T follicular helper cell (primary cell): ENCODE data around the gene CRYGC.

ENCODE experiments used
- DNase-seq: peaks from one replicate; pipeline ENCODE4 v3.0.0-alpha.2; 2020; ENCODE audit warnings: low read depth

CRYGC gene

DNA sequence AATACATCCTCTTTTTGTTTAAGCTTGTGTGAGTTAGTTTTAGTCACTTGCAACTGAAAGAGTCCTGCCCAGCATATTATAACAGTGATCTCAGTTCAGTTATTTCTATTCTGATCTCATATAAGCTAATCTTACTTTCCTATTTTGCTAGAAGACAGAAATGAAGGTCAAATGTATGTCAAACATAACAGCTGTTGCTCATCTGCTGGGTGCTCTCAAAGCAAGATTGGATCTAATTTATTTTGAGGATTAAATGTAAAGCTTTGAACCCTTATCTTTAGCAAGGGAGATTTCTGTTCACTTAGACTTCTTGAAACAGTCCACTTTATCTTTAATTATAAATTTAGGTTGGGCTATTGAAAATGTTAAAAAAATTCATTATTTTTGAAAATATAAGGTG, 36.5 kb downstream of the CRYGC start:
- no peak for DNase-seq

DNA sequence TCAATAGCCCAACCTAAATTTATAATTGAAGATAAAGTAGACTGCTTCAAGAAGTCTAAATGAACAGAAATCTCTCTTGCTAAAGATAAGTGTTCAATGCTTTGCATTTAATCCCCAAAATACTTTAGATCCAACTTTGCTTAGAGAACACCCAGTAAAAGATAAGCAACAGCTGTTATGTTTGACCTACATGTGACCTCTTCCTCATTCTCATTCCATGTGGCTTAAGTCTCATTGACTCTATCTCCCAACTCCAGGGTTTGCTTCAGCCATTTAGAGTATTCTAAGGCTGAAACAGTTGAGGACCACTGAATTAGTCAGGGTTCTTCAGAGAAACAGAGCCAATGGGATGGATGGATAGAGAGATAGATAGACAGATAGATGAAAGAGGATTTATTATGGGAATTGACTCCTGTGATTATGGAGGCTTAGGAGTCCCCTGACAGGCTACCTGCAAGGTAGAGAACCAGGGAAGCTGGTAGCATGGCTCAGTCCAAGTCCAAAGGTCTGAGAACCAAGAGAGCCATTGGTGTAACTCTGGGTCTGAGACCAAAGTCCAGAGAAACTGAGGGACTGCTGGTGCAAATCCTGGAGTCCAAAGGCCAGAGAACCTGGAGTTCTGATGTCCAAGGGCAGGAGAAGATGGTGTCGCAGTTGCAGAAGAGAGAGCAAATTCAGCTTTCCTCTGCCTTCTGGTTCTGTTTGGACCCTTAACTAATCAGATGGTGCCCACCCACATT, 37.4 kb downstream of the CRYGC start:
- no peak for DNase-seq

GRCh38 chr2:208090420-208090819, 39.2 kb downstream of the CRYGC start:
- DNase-seq, result no peak

DNA sequence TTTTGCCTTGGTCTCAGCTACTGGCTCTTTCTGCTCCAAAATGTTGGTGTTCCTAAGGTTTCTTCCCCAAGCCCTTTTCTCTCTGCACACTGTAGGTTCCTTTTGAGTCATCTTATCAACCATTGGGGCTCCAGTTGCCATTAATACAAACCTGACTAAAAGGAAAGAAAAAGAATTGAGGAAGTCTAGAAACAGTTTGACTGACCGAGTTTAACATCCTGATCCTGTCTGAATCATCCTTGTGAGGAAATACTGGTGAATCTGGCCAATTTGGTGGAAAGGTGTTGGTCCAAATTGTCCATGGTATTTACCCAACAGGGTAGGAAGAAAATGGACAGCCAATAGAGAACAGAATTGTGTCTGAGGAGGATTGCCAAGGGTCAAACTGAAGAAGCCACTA, 43.6 kb downstream of the CRYGC start:
- DNase-seq, result no peak

- DNase-seq, result no peak
Measured at GRCh38 chr2:208083807-208084206, 45.8 kb downstream of the CRYGC start.
